HEK293 (cell line): ENCODE results near the gene DNAJA3.
A peak's percentile ranks its signal among the peaks of the same experiment; 100 is the strongest.

Experiments
- CTCF ChIA-PET: fragments of 350-600 bp; formaldehyde crosslinking; extraction: SDS; loops from one replicate; lab custom pipeline; 2021; ENCODE audit warnings: antibody characterized with exemption; lab: Yijun Ruan, JAX
- POLR2A ChIA-PET: fragments of 300-600 bp; formaldehyde crosslinking; extraction: SDS; loops from one replicate; lab custom pipeline; 2020; ENCODE audit warnings: antibody characterized with exemption, inconsistent platforms; lab: Yijun Ruan, JAX
- H3K27ac ChIP-seq: fragments of 200-500 bp; sonication (Bioruptor generic); 2 replicates; pipeline ENCODE4 v1.5.1; 2014; ENCODE audit warnings: low read depth, low read length, control low read depth, inconsistent platforms; ENCODE audit errors: extremely low read depth
- H3K36me3 ChIP-seq, 2 experiments: fragments of 200-500 bp in 1 of 2; sonication (Bioruptor generic) in 1 of 2; 1 replicate in 1 of 2; 2 replicates in 1 of 2; pipeline ENCODE4 v1.5.1; 2014 to 2017; ENCODE audit warnings: inconsistent platforms in 2 of 2, low read length in 2 of 2; ENCODE audit not compliant: control insufficient read depth in 2 of 2, insufficient read depth in 1 of 2
- H3K4me1 ChIP-seq: fragments of 200-500 bp; sonication (Bioruptor generic); 2 replicates; pipeline ENCODE4 v1.5.1; 2014; ENCODE audit warnings: mild to moderate bottlenecking, low read length, inconsistent platforms; ENCODE audit not compliant: control insufficient read depth, insufficient read depth
- H3K4me3 ChIP-seq: 2 replicates; pipeline ENCODE4 v1.5.1; 2011; ENCODE audit warnings: low read depth, mild to moderate bottlenecking, control low read depth, low read length, moderate library complexity
- H3K9me3 ChIP-seq: fragments of 200-500 bp; sonication (Bioruptor generic); 2 replicates; pipeline ENCODE4 v1.5.1; 2014; ENCODE audit warnings: low read depth, low read length, inconsistent platforms; ENCODE audit not compliant: control insufficient read depth, insufficient read depth
- IKZF3 ChIP-seq: fragments of 450-650 bp; IDR thresholded peaks from 2 replicates; pipeline ENCODE4 v1.5.0; 2018; ENCODE audit warnings: missing biosample characterization, mild to moderate bottlenecking, missing genetic modification characterization, moderate library complexity
- KLF1 ChIP-seq: fragments of 450-650 bp; formaldehyde crosslinking; IDR thresholded peaks from 2 replicates; pipeline ENCODE4 v1.5.1; 2016; ENCODE audit warnings: missing biosample characterization, missing genetic modification characterization
- OVOL3 ChIP-seq: fragments of 450-650 bp; formaldehyde crosslinking; IDR thresholded peaks from 2 replicates; pipeline ENCODE4 v1.5.1; 2016; ENCODE audit warnings: missing biosample characterization, missing genetic modification characterization
- SETDB1 ChIP-seq: IDR thresholded peaks from one replicate; pipeline ENCODE4 v1.6.1; 2017; ENCODE audit warnings: mild to moderate bottlenecking, low read length, moderate library complexity, mixed read lengths; ENCODE audit not compliant: insufficient read length
- TCF7L2 ChIP-seq: IDR thresholded peaks from 2 replicates; pipeline ENCODE4 v1.6.1; 2011; ENCODE audit warnings: low read depth, mild to moderate bottlenecking, inconsistent platforms, low read length, moderate library complexity, borderline replicate concordance
- ZFP69B ChIP-seq: fragments of 450-650 bp; formaldehyde crosslinking; IDR thresholded peaks from 2 replicates; pipeline ENCODE4 v1.5.1; 2016; ENCODE audit warnings: missing biosample characterization, missing genetic modification characterization
- ZNF112 ChIP-seq: fragments of 450-650 bp; formaldehyde crosslinking; IDR thresholded peaks from 2 replicates; pipeline ENCODE4 v1.5.0; 2017; ENCODE audit warnings: missing biosample characterization, missing genetic modification characterization
- ZNF138 ChIP-seq: fragments of 450-650 bp; formaldehyde crosslinking; IDR thresholded peaks from 2 replicates; pipeline ENCODE4 v1.5.1; 2016; ENCODE audit warnings: missing biosample characterization, missing genetic modification characterization, borderline replicate concordance
- ZNF19 ChIP-seq: fragments of 450-650 bp; formaldehyde crosslinking; IDR thresholded peaks from 2 replicates; pipeline ENCODE4; 2016; ENCODE audit warnings: missing biosample characterization, missing genetic modification characterization, low read depth
- ZNF335 ChIP-seq: fragments of 450-650 bp; formaldehyde crosslinking; conservative IDR thresholded peaks from 2 replicates; pipeline ENCODE4 v1.5.1; 2016; ENCODE audit warnings: missing biosample characterization, missing genetic modification characterization
- ZNF366 ChIP-seq: fragments of 450-650 bp; formaldehyde crosslinking; conservative IDR thresholded peaks from 2 replicates; pipeline ENCODE4 v1.5.1; 2016; ENCODE audit warnings: missing biosample characterization, missing genetic modification characterization
- ZNF530 ChIP-seq: fragments of 450-650 bp; formaldehyde crosslinking; IDR thresholded peaks from 2 replicates; pipeline ENCODE4 v1.5.1; 2016; ENCODE audit warnings: low read depth, missing biosample characterization, missing genetic modification characterization
- ZNF677 ChIP-seq: fragments of 450-650 bp; IDR thresholded peaks from 2 replicates; pipeline ENCODE4 v1.5.0; 2018; ENCODE audit warnings: missing biosample characterization, mild to moderate bottlenecking, missing genetic modification characterization, moderate library complexity
- ZSCAN30 ChIP-seq: fragments of 450-650 bp; IDR thresholded peaks from 2 replicates; pipeline ENCODE4 v1.5.1; 2018; ENCODE audit warnings: missing biosample characterization, mild to moderate bottlenecking, missing genetic modification characterization, moderate library complexity
- TF ChIP-seq, protein P1 (sequence below): fragments of 450-650 bp; formaldehyde crosslinking; conservative IDR thresholded peaks from 2 replicates; pipeline ENCODE4 v1.5.1; 2016; ENCODE audit warnings: low read depth, missing biosample characterization, missing genetic modification characterization
- TF ChIP-seq, protein P2 (sequence below): fragments of 450-650 bp; formaldehyde crosslinking; IDR thresholded peaks from 2 replicates; pipeline ENCODE4 v1.5.1; 2016; ENCODE audit warnings: missing biosample characterization, missing genetic modification characterization
- TF ChIP-seq, protein P3 (sequence below): fragments of 450-650 bp; formaldehyde crosslinking; IDR thresholded peaks from 2 replicates; pipeline ENCODE4 v1.5.1; 2016; ENCODE audit warnings: missing biosample characterization, missing genetic modification characterization
- TF ChIP-seq, protein P4 (sequence below): fragments of 450-650 bp; formaldehyde crosslinking; conservative IDR thresholded peaks from 2 replicates; pipeline ENCODE4 v1.5.1; 2016; ENCODE audit warnings: low read depth, missing biosample characterization, missing genetic modification characterization

Gene DNAJA3

DNA sequence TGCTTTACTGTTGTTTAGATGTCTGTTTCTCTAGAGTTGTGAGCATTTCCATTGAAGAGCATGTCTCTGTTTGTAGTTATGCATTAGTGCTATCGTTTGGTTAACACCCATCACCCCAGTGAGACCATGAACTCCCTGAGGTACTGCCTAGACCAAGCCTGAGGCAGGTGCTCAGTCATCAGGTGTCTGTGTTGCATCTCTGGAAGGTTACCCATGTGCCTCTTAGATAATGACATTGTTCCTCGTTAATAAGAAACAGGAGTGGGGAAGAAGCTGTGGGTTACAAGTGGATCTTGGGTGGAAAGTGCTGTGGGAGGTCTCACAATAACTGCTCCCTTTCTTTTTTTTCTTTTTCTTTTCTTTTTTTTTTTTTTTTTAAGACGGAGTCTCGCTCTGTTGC lies 18.3 kb downstream of the DNAJA3 start (continued):
- TF ChIP-seq, protein P1, sequence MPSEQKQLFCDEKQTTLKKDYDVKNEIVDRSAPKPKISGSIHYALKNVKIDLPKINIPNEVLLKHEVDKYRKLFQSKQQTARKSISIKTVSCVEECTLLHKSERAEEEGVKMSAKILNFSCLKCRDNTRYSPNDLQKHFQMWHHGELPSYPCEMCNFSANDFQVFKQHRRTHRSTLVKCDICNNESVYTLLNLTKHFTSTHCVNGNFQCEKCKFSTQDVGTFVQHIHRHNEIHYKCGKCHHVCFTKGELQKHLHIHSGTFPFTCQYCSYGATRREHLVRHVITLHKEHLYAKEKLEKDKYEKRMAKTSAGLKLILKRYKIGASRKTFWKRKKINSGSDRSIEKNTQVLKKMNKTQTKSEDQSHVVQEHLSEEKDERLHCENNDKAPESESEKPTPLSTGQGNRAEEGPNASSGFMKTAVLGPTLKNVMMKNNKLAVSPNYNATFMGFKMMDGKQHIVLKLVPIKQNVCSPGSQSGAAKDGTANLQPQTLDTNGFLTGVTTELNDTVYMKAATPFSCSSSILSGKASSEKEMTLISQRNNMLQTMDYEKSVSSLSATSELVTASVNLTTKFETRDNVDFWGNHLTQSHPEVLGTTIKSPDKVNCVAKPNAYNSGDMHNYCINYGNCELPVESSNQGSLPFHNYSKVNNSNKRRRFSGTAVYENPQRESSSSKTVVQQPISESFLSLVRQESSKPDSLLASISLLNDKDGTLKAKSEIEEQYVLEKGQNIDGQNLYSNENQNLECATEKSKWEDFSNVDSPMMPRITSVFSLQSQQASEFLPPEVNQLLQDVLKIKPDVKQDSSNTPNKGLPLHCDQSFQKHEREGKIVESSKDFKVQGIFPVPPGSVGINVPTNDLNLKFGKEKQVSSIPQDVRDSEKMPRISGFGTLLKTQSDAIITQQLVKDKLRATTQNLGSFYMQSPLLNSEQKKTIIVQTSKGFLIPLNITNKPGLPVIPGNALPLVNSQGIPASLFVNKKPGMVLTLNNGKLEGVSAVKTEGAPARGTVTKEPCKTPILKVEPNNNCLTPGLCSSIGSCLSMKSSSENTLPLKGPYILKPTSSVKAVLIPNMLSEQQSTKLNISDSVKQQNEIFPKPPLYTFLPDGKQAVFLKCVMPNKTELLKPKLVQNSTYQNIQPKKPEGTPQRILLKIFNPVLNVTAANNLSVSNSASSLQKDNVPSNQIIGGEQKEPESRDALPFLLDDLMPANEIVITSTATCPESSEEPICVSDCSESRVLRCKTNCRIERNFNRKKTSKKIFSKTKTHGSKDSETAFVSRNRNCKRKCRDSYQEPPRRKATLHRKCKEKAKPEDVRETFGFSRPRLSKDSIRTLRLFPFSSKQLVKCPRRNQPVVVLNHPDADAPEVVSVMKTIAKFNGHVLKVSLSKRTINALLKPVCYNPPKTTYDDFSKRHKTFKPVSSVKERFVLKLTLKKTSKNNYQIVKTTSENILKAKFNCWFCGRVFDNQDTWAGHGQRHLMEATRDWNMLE (tag by site-specific recombination), result no peak
- TF ChIP-seq IKZF3 (no peak), ZNF19 (tag by site-specific recombination) (no peak), ZNF366 (tag by site-specific recombination) (no peak), OVOL3 (no peak), ZNF530 (tag by site-specific recombination) (no peak)
- TF ChIP-seq, protein P2, sequence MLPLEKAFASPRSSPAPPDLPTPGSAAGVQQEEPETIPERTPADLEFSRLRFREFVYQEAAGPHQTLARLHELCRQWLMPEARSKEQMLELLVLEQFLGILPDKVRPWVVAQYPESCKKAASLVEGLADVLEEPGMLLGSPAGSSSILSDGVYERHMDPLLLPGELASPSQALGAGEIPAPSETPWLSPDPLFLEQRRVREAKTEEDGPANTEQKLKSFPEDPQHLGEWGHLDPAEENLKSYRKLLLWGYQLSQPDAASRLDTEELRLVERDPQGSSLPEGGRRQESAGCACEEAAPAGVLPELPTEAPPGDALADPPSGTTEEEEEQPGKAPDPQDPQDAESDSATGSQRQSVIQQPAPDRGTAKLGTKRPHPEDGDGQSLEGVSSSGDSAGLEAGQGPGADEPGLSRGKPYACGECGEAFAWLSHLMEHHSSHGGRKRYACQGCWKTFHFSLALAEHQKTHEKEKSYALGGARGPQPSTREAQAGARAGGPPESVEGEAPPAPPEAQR (tag by site-specific recombination), result no peak

DNA sequence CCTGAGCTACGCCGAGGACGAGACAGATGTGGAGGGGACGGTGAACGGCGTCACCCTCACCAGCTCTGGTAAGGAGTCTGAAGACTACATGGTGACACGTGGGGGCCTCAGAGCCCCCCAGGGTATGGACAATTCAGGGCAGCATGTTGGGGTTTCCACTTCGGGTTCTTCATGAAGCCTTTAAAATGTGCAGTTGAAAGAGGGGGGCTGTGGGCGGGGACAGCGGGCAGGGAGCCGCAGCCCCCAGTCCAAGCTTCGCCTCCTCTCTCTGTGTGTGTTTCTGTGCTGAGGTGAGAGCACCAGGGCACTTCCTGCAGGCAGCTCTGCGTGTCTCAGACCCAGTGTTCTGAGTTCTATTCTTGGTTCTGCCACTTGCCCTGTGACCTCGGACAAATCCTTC lies 24.8 kb downstream of the DNAJA3 start:
- no peak overlapping the region for H3K27ac ChIP-seq
- peaks cover 19 to 89% of the 10 kb centered on the region in 2 experiments; a peak in 2 of 3 replicates for H3K36me3 ChIP-seq
- no peaks in the 10 kb centered on the region for H3K9me3 ChIP-seq
- H3K4me1 ChIP-seq, result no peaks in the 10 kb centered on the region
- CTCF ChIA-PET, result no interaction called here
- H3K4me3 ChIP-seq, result no peak overlapping the region
- TF ChIP-seq KLF1 (tag by site-specific recombination) (no peak), ZFP69B (tag by site-specific recombination) (no peak), ZSCAN30 (tag by site-specific recombination) (no peak), TCF7L2 (no peak), SETDB1 (no peak), ZNF138 (tag by site-specific recombination) (no peak)
- POLR2A ChIA-PET, result interaction anchor here (0.6 kb wide), 1 partner anchor 11 kb away, joined by 5 read pairs; no protein-coding TSS in a partner anchor

DNA sequence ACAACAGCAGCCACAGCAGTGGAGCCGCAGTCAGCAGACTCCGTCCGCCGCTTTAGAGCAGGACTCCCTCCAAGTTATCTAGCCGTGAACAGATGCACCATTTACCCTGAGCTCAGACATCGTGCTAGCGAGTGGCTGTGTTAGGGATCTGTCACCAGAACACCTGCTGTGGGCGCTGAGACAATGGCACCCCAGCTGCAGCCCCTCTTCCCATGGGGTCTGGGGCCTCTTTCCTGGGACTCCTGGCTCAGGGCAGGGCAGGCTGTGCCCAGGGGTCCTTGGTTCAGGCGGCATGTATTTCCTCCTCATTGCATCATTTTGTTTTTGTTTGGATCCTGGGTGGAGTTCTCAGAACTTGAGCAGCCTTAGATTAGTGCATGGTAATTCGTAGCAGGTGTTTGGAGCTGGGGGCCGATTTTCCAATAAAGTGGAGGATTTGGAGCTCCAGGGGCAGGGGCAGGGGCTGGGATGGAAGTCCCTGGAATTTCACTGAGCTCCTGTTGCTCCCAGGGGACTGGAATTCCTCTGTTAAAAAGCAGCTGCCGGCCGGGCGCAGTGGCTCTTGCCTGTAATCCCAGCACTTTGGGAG lies 25.4 kb downstream of the DNAJA3 start:
- CTCF ChIA-PET, result interaction anchor here (1.0 kb wide), 1 partner anchor 48 kb away, joined by 3 read pairs; no protein-coding TSS in a partner anchor
- TF ChIP-seq, protein P3, sequence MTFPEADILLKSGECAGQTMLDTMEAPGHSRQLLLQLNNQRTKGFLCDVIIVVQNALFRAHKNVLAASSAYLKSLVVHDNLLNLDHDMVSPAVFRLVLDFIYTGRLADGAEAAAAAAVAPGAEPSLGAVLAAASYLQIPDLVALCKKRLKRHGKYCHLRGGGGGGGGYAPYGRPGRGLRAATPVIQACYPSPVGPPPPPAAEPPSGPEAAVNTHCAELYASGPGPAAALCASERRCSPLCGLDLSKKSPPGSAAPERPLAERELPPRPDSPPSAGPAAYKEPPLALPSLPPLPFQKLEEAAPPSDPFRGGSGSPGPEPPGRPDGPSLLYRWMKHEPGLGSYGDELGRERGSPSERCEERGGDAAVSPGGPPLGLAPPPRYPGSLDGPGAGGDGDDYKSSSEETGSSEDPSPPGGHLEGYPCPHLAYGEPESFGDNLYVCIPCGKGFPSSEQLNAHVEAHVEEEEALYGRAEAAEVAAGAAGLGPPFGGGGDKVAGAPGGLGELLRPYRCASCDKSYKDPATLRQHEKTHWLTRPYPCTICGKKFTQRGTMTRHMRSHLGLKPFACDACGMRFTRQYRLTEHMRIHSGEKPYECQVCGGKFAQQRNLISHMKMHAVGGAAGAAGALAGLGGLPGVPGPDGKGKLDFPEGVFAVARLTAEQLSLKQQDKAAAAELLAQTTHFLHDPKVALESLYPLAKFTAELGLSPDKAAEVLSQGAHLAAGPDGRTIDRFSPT (tag by site-specific recombination), result no peak
- TF ChIP-seq ZNF335 (tag by site-specific recombination) (peak; percentile 33), ZNF112 (tag by site-specific recombination) (no peak), ZNF677 (tag by site-specific recombination) (no peak)
- TF ChIP-seq, protein P4, sequence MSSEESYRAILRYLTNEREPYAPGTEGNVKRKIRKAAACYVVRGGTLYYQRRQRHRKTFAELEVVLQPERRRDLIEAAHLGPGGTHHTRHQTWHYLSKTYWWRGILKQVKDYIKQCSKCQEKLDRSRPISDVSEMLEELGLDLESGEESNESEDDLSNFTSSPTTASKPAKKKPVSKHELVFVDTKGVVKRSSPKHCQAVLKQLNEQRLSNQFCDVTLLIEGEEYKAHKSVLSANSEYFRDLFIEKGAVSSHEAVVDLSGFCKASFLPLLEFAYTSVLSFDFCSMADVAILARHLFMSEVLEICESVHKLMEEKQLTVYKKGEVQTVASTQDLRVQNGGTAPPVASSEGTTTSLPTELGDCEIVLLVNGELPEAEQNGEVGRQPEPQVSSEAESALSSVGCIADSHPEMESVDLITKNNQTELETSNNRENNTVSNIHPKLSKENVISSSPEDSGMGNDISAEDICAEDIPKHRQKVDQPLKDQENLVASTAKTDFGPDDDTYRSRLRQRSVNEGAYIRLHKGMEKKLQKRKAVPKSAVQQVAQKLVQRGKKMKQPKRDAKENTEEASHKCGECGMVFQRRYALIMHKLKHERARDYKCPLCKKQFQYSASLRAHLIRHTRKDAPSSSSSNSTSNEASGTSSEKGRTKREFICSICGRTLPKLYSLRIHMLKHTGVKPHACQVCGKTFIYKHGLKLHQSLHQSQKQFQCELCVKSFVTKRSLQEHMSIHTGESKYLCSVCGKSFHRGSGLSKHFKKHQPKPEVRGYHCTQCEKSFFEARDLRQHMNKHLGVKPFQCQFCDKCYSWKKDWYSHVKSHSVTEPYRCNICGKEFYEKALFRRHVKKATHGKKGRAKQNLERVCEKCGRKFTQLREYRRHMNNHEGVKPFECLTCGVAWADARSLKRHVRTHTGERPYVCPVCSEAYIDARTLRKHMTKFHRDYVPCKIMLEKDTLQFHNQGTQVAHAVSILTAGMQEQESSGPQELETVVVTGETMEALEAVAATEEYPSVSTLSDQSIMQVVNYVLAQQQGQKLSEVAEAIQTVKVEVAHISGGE (tag by site-specific recombination), result no peak

More for the DNA sequence above, 25.4 kb downstream of the DNAJA3 start:
- Histone ChIP-seq H3K36me3 (peaks cover 14 to 92% of the 10 kb centered on the region in 2 experiments; a peak in 2 of 3 replicates), H3K27ac (no peak overlapping the region), H3K4me3 (no peak overlapping the region), H3K4me1 (no peaks in the 10 kb centered on the region), H3K9me3 (no peaks in the 10 kb centered on the region)
- POLR2A ChIA-PET, result interaction anchor here (0.6 kb wide), 1 partner anchor 12 kb away, joined by 5 read pairs; no protein-coding TSS in a partner anchor
